Keratinocyte (primary cell): ENCODE data around the gene HSDL1. TPM values are rescaled to one million over a fixed set of nuclear protein-coding genes. Genes with fewer than 3 reads are reported as not detected.

Source experiments
- DNase-seq: peaks from one replicate; pipeline ENCODE4 v3.0.0-alpha.2; 2011; ENCODE audit warnings: low read depth, missing footprints, low spot score
- FAIRE-seq: peaks from 2 replicates; lab custom pipeline; 2011; peaks lifted over from hg19 to GRCh38; lab: Jason Lieb, UNC
- H2AFZ ChIP-seq: 2 replicates; pipeline ENCODE4 v1.6.0; 2012; ENCODE audit warnings: low read length, control low read depth, inconsistent platforms; ENCODE audit not compliant: control insufficient read depth
- H3K27ac ChIP-seq: 2 replicates; pipeline ENCODE4 v1.5.1; 2011; ENCODE audit warnings: low read length; ENCODE audit not compliant: control insufficient read depth, insufficient read depth
- H3K27me3 ChIP-seq: 3 replicates; pipeline ENCODE4 v1.6.0; 2011; ENCODE audit warnings: low read length; ENCODE audit not compliant: control insufficient read depth, insufficient read depth; ENCODE audit errors: extremely low read depth
- H3K36me3 ChIP-seq, 2 experiments: 2 replicates in 1 of 2; 3 replicates in 1 of 2; pipeline ENCODE4 v1.5.1; 2011; ENCODE audit warnings: low read length in 2 of 2, mild to moderate bottlenecking in 1 of 2; ENCODE audit not compliant: control insufficient read depth in 2 of 2, insufficient read depth in 2 of 2; ENCODE audit errors: extremely low read depth in 1 of 2
- H3K4me1 ChIP-seq: 3 replicates; pipeline ENCODE4 v1.5.1; 2011; ENCODE audit warnings: low read length; ENCODE audit not compliant: control insufficient read depth, insufficient read depth; ENCODE audit errors: extremely low read depth
- H3K4me2 ChIP-seq: 3 replicates; pipeline ENCODE4 v1.6.0; 2011; ENCODE audit warnings: low read depth, low read length; ENCODE audit not compliant: control insufficient read depth, insufficient read depth; ENCODE audit errors: extremely low read depth
- H3K4me3 ChIP-seq, 3 experiments: fragments of 200-600 bp in 1 of 3; sonication (generic) in 1 of 3; 2 replicates in 2 of 3; 3 replicates in 1 of 3; pipeline ENCODE4 v1.5.1; 2011 to 2016; ENCODE audit warnings: low read length in 3 of 3, mild to moderate bottlenecking in 3 of 3, control low read depth in 2 of 3, inconsistent platforms in 1 of 3, low read depth in 1 of 3, mixed read lengths in 1 of 3, mixed run types in 1 of 3, moderate library complexity in 1 of 3; ENCODE audit not compliant: control insufficient read depth in 2 of 3, insufficient read depth in 2 of 3; ENCODE audit errors: extremely low read depth in 1 of 3
- H3K79me2 ChIP-seq: 2 replicates; pipeline ENCODE4 v1.6.0; 2012; ENCODE audit warnings: low read length; ENCODE audit not compliant: control insufficient read depth, insufficient read depth
- H3K9ac ChIP-seq: 3 replicates; pipeline ENCODE4 v1.6.0; 2011; ENCODE audit warnings: low read length; ENCODE audit not compliant: control insufficient read depth, insufficient read depth; ENCODE audit errors: extremely low read depth
- H3K9me1 ChIP-seq: 3 replicates; pipeline ENCODE4 v1.6.0; 2011; ENCODE audit warnings: low read length; ENCODE audit not compliant: control insufficient read depth, insufficient read depth; ENCODE audit errors: extremely low read depth
- H3K9me3 ChIP-seq: 2 replicates; pipeline ENCODE4 v1.5.1; 2012; ENCODE audit warnings: low read depth, low read length; ENCODE audit not compliant: control insufficient read depth
- H4K20me1 ChIP-seq: 3 replicates; pipeline ENCODE4 v1.6.0; 2011; ENCODE audit warnings: low read length; ENCODE audit not compliant: control insufficient read depth, insufficient read depth; ENCODE audit errors: extremely low read depth
- CTCF ChIP-seq, 3 experiments: IDR thresholded peaks in 1 of 3; conservative IDR thresholded peaks in 1 of 3; optimal IDR thresholded peaks in 1 of 3; 2 replicates in 2 of 3; 3 replicates in 1 of 3; pipeline versions ENCODE3 to v1.5.1; 2011; ENCODE audit warnings: low read length in 3 of 3, mild to moderate bottlenecking in 3 of 3, moderate library complexity in 2 of 3, control low read depth in 1 of 3, inconsistent platforms in 1 of 3; ENCODE audit not compliant: insufficient read depth in 2 of 3; ENCODE audit errors: extremely low read depth in 1 of 3
- EZH2 ChIP-seq: IDR thresholded peaks from one replicate; pipeline ENCODE4 v1.6.1; 2012; ENCODE audit warnings: inconsistent platforms, mild to moderate bottlenecking, low read length, moderate library complexity
- dilution Hi-C: fragments of 300-500 bp; cut with MboI; formaldehyde crosslinking; loops from one replicate; pipeline ENCODE4 v1.7.0; 2020; ENCODE audit warnings: low sequenced_read_pairs; ENCODE audit not compliant: extremely low pct_ligation_motif_present
- polyA plus RNA-seq, 5 experiments: library from polyadenylated mRNA; depleted of rRNA in 3 of 5; stranded (reverse) in 3 of 5; stranded (forward) in 1 of 5; unstranded in 1 of 5; fragments of >200 nt; gene quantifications; 1 replicate in 1 of 5; 2 replicates in 3 of 5; 3 replicates in 1 of 5; pipeline versions ENCODE4 v1.2.1 to v1.2.3, GENCODE V29; 2011 to 2012; ENCODE audit warnings: missing spikeins in 2 of 5, low read depth in 1 of 5, low replicate concordance in 1 of 5

Gene HSDL1
- polyA plus RNA-seq, 1 donor (not counting 4 experiments of a cell fraction or from before 2014, with no cell fraction given), result 18.1 TPM

- TF ChIP-seq EZH2 (no peak), CTCF (optimal IDR thresholded peaks at IDR 0.05 in 1 of 3, IDR thresholded peaks at IDR 0.05 in 1 of 3, conservative IDR thresholded peaks at IDR 0.05 in 1 of 3; ENCODE audit: extremely low read depth in 1 of 3, insufficient read depth in 2 of 3, low read length in 3 of 3) (no peak)
- H3K27me3 ChIP-seq, result no peaks in the 10 kb centered on the region
- FAIRE-seq (no peak), DNase-seq (no peak)
- no peaks in the 10 kb centered on the region for H3K79me2 ChIP-seq
- H3K4me3 ChIP-seq, result no peak overlapping the region
- no peak overlapping the region for H3K9ac ChIP-seq
- H3K36me3 ChIP-seq, result no peaks in the 10 kb centered on the region
- no peaks in the 10 kb centered on the region for H4K20me1 ChIP-seq
- dilution Hi-C loops, result no loop called here
- H3K27ac ChIP-seq, result no peak overlapping the region
- no peak overlapping the region for H2AFZ ChIP-seq
- no peak overlapping the region for H3K4me2 ChIP-seq
- peaks cover 22% of the 10 kb centered on the region for H3K4me1 ChIP-seq
- no peaks in the 10 kb centered on the region for H3K9me3 ChIP-seq
- H3K9me1 ChIP-seq, result no peaks in the 10 kb centered on the region
These were observed 48.5 kb upstream of the HSDL1 start for GRCh38 chr16:84193480-84193879.

- Histone ChIP-seq H3K9me3 (no peaks in the 10 kb centered on the region), H3K4me2 (no peak overlapping the region), H3K9me1 (no peaks in the 10 kb centered on the region), H2AFZ (no peak overlapping the region), H3K27ac (no peak overlapping the region), H4K20me1 (no peaks in the 10 kb centered on the region), H3K36me3 (no peaks in the 10 kb centered on the region), H3K27me3 (no peaks in the 10 kb centered on the region), H3K79me2 (peaks cover 4% of the 10 kb centered on the region), H3K4me1 (peaks cover 6% of the 10 kb centered on the region), H3K9ac (no peak overlapping the region), H3K4me3 (no peak overlapping the region)
- dilution Hi-C loops, result no loop called here
- no peak for DNase-seq
- TF ChIP-seq EZH2, result no peak
- no peak for TF ChIP-seq CTCF (optimal IDR thresholded peaks at IDR 0.05 in 1 of 3, IDR thresholded peaks at IDR 0.05 in 1 of 3, conservative IDR thresholded peaks at IDR 0.05 in 1 of 3; ENCODE audit: extremely low read depth in 1 of 3, insufficient read depth in 2 of 3, low read length in 3 of 3)
- FAIRE-seq, result no peak
These were observed 46.5 kb upstream of the HSDL1 start for GRCh38 chr16:84191466-84191865.
